Testis (tissue), 2 donors: ENCODE data around the gene RCCD1.

Source experiments
- CTCF ChIP-seq, 3 experiments: fragments of 450-650 bp in 2 of 3; fragments of 200-600 bp in 1 of 3; sonication (generic) in 1 of 3; IDR thresholded peaks; one replicate each; pipeline ENCODE4 v1.5.1; 2016 to 2019; ENCODE audit warnings: antibody characterized with exemption in 3 of 3, mild to moderate bottlenecking in 2 of 3, moderate library complexity in 1 of 3
- POLR2A ChIP-seq: fragments of 450-650 bp; IDR thresholded peaks from one replicate; pipeline ENCODE4 v1.6.1; 2017; ENCODE audit warnings: antibody characterized with exemption, mild to moderate bottlenecking, moderate library complexity

- TF ChIP-seq CTCF (IDR thresholded peaks at IDR 0.05) (no peak), POLR2A (no peak)
These were observed 4.4 kb downstream of the RCCD1 start for GRCh38 chr15:90959028-90959595.
